ENCODE measurements around the gene GNPAT.

Gene GNPAT

GRCh38 chr1:231318568-231318967, 77.6 kb downstream of the GNPAT start:
- no peak for DNase-seq

GRCh38 chr1:231319080-231319479, 78.1 kb downstream of the GNPAT start:
- DNase-seq = no peak

DNA sequence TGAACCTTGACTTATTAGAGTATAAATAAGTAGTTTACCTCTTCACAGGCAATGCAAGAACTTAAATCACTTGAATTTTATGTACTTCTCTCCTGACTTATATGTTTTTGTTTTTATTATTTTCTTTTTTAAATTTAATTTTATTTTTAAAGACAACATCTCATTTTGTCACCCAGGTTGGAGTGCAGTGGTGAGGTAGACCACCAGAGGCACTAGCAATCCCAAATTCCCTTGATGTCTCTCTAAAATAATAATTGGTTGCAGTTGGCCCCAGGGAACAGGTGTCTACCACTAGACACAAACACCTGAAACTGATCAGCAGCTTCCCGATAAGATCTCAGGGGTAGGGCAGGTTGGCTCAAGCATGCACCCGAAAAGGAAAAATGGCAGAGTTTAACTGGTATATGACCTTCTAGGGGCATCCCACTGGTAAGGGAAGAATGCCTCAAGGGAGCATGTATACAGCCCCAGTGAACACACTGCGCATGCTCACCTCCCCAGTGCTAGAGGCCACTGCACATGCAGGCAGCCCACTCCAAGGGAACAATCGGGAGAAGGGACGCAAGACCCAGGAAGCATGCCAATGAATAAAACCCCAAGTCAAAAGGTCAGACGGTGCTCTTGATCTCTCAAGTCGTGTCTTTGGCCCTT, 82.0 kb downstream of the GNPAT start:
- DNase-seq = no peak

DNA sequence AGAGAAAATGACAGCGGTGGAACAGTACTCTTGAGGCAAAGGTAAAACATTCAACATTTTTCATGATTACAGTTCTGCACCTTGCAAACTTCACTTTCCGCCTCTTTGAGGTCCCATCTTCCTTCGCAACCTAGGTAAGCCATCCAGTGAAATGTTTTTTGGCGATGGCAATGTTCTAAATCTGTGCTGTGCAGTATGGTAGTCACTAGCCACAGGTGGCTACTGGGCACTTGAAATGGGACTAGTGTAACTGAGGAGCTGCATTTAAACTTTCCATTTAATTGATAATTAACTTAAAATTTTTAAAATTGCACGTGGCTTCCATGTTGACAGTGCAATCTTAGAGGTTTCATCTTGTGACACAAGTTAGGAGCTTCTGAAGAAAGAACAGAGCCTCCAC, 83.6 kb downstream of the GNPAT start:
- no peak for DNase-seq

DNA sequence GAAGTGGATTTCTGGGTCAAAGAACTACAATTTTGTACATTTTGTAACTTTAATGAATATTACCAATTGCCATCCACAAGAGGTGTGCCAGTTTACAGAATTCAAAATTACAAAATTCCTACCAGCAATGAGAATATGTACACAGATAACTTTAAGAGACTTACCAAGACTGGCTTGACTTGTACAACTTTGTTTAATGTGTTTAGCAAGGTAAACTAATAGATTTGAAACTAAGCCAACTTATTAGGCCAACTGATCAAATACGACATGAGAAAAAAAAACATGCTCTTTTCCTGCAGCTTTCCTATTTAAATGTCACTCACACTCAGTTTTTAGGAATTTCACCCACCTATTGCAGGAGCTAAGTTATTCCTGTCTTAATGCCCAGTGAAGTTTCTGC, 85.2 kb downstream of the GNPAT start:
- no peak for DNase-seq
